T1000 (cell line): ENCODE measurements around the gene HOXC11.

ENCODE experiments used
- DNase-seq: peaks from one replicate; lab custom pipeline; 2025; ENCODE audit warnings: mixed read lengths; lab: John Stamatoyannopoulos, UW

HOXC11 gene

DNA sequence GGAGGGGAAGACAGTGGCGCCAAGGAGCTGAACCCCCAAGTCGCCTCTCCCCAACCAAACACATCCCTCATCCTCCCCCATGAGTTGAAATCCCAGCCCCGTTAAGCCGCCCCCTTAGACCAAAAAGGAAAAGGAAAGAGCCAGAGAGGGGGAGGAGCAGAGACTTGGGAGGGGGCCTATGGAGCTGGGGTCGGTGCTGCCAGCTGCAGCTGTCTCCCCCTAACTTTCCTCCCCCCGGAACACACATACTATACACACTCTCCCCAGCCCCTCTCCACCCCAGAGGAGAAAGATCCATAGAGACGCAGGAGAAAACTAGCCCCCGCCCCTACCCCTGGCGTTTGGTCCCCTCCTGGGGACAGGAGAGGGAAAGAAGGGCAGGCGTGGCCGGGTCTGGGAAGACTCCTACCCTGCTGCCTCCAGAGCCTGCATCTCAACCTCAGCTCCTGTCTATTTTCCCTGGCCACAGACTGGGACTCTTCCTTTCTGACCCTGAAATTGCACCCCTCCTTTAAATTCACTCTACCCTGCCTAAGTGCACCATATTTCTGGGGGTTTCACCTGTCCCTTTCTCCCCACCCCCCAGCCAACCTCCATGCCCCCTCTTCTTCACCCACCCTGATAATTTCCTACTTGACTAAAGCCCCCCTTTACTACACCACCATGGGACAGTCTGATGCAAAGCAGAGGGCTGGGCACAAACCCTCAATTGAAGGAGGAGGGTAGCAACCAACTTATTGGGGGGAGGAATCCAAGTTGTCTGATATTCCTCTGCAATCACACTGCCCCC lies 25.4 kb downstream of the HOXC11 start:
- DNase-seq, result no peak

DNA sequence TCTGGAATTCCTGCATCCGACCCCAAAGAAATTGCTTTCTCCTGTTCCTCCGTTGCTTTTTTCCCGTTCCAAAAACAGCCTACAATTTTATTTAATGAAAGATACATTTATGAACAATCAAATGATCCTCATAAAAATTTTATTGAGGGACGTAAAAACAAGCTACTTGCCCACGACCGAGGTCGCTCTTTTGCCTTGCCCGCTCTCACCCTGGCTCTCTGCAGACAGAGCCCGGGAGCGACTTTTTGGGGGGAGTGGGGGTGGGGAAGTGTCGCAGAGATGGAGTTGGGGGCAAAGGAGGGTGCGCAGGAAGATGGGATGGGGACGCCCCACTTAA lies 25.9 kb downstream of the HOXC11 start:
- DNase-seq, result no peak

DNA sequence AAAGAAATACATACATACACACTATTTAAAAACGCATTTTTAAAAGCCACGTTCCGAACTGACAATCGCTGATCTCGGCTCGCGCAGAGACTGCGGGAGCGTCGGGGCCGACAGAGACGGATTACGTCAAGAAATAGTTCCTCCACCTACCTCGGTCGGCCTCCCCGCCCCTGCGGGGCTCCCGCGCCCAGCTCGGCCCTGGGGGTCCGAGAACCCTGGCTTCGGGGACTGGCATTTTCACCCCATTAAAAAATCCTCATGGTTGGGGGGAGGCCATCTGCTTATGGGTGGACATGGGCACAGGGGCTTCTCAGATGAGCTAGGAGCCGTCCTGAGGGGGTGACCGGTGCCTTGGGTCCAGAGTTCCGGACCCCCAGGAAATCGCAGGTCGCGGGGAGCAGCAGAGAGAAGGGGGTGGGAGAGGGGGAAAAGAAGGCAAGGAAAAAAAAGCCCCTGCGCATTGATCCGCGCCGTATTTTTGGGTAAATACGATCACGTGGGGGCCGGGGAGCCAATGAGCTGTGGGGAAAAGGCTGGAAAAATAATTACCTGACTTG lies 26.7 kb downstream of the HOXC11 start:
- no peak for DNase-seq

DNA sequence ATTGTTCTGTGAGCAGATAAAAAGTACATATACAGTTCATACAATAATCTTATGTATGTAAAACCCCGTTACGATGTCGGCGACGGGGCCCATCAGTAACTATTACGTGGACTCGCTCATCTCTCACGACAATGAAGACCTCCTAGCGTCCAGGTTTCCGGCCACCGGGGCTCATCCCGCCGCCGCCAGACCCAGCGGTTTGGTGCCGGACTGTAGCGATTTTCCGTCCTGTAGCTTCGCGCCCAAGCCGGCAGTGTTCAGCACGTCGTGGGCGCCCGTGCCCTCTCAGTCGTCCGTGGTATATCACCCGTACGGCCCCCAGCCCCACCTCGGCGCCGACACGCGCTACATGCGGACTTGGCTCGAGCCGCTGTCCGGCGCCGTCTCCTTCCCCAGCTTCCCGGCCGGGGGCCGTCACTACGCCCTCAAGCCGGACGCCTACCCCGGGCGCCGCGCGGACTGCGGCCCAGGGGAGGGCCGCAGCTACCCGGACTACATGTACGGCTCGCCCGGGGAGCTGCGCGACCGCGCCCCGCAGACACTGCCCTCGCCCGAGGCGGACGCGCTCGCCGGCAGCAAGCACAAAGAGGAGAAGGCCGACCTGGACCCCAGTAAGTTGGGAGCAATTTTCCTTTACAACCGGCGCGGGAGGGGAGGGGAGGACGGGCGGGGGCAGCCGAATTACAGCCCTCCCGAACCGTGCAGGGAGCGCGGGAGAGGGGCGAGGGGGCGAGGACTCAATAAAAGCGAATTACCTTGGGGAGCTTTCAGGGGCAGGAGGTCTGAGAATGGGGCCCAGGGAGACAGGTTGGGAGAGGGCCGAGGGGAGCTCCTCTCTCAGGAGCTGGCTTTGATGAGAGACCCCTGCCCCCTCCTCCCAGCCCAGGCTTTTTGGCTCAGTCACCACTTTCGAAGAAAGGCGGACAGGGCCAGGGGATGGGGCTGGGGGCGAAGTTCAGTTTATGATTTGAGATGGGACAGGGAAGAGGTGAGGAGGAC lies 27.5 kb downstream of the HOXC11 start, which contains the start of gene HOXC9:
Gene HOXC9 (plus strand): TSS at position 46 of the 999 bp plus-strand sequence. CDS start 28 bp downstream, at position 74.
- no peak for DNase-seq

DNA sequence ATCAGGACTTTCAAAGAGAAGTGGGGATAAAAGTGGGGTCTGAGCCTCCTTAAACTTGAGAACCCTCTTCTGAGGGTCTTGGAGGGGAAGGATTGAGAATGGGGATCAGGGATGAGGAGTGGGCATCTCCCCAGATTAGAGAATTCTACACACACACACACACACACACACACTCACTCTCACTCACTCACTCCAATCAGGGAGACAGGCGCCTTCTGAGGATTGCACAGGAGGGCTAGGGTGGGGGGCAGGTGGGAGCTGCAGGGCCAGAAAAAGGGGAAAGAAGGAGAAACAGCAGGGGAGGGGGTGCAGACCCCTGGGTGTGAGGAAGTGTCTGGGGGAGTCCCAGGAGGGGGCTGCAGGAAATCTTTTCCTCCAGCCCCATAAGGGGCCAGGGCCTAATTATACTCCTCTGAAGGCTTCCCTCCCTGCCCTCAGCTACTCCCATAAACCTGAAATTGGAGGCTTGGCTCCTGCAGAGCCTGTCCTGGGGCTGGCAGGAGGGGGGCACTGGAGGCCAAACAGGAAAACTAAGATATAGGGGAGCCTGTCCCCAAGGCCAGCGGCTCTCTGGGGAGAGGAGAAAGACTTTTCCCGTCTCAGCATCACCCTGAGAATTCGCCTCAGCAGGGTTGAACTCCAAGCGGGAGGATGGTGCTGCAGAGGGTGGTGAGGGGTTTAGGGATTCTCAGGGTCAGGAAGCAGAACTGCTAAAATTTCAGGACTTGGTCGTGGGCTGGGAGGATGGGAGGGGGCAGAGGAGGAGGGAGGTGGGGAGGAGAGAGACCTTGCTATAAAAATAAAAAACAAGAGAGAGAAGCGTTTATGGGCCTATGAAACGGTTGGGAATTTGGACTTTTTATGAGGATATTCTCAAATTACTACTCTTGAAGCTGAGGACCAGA lies 28.6 kb downstream of the HOXC11 start:
- DNase-seq, result no peak

DNA sequence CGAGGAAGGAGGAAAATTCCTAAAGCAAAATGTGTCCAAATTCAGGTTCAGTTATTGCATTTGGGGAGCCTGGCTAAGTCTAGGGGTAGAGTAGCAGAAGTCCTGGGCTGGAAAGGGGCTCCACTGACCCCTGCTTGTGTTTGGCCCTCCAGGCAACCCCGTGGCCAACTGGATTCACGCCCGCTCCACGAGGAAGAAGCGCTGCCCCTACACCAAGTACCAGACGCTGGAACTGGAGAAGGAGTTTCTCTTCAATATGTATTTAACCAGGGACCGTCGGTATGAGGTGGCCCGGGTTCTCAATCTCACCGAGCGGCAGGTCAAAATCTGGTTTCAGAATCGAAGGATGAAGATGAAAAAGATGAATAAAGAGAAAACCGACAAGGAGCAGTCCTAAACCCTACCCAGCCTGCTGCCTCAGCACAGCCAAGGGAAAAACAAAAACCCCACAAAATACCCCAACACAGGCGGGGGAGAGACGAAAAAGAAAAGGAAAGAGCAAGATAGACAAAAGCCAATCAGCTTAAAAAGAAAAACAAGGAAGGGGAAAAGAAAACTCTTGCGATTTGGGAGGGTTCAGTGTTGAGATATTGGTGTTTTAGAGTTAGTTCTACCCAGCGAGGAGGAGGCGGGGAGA lies 29.5 kb downstream of the HOXC11 start:
- no peak for DNase-seq

DNA sequence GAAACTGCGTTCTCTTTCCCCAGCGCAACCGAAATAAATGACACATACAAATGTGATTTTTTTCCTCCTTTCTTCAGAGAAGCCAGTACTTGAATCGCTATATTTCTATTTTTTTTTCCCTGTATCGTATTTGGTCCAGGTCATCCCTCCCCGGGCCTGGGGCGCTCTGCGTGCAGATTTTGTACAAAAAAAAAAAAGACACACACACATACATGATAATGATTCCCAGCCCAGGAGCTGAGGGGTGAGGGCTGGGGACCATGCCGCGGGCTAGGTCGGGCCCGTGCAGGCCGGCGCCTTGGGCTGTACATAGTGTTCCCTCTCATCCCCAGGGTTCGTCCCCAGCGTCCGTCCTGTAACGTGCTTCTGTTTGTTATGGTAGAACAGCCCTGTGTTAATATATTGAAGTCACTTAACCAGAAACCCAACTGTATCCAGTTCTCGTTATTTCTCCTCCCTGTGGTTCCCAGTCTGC lies 30.0 kb downstream of the HOXC11 start:
- no peak for DNase-seq

DNA sequence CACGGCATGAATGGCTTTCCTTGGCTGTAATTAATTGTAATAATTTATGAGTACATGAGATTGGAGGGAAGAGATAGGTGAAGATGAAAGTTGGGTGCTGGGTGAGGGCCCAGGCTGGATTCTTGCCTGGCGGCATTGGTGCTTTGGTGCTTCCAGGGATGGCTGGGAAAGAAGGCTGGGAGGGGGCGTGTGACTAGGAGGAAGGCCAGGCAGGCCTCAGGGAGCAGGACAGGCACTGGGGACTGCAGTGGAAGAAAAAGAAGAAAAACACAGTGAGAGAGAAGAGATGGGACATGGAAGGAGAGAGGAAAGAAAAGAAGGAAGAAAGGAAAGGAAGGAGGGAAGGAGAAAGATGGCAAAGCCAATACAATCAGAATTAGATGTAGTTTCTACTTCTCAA lies 30.7 kb downstream of the HOXC11 start:
- no peak for DNase-seq

DNA sequence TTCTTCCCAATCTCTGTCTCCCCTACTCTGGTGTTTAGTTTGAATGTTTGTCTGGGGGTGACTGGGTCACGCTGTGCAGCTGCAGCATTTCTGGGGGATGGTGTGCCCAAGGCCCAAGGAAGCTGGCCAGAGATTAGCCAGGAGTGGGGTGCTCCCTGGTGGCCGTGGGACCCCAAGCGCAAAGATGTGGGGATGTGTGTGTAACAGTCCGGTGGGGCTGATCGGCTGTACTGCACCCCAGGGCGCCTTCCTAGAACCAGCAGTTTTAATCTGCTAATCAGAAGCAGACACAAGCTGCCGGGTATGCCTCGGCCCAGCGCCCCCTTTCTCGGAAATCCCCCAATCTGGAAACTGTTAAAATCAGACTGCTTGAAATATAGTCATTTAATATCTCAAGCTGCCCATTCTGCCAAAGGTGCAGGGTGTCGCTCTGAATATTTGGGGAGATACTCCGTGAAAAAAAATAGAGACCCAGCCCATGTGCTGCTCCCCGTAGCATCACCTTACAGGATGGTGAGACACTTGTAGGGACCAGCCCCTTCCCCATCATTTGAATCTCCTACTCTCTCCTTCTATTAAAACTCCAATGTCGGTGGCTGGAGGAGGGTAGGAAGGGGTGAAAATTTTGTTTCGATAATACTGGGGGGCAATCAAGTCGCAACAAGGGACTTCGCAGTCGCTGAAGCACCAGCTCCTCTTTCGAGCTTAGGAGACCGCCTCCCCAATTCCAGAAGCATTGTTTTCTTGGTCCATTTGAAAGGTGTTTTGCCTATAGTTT lies 31.3 kb downstream of the HOXC11 start:
- no peak for DNase-seq

DNA sequence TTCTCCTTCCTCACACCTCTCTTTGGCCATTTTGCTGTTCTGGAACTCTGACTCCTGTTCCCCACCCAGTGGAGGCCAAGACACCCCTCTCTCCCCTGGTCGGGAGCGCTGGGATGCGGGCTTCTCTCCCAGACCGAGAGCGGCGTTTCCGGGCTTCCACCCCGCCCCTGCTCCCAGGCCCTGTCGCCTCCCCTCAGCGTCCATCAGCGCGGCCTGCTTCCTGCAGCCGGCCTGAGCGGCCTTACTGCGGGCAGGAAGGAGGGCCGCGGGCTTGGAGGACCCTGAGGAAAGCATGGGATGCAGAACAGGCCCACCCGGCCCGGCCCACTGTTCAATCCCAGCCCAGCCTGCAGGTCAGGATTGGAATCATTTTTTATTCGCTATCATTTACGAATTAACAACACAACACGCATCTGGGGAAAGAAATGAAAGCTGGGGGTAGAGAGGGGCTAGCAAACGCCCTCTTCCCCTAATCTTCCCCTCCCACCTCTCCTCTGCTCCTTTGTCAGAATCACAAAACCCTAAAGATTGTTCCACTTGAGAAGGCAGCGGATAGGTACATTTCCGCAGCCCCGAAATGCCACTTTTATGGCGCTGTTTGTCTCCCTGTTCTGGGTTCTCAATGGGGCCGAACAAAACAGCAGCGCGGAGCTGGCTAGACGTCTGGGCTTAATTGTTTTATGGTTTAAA lies 32.1 kb downstream of the HOXC11 start:
- no peak for DNase-seq

DNA sequence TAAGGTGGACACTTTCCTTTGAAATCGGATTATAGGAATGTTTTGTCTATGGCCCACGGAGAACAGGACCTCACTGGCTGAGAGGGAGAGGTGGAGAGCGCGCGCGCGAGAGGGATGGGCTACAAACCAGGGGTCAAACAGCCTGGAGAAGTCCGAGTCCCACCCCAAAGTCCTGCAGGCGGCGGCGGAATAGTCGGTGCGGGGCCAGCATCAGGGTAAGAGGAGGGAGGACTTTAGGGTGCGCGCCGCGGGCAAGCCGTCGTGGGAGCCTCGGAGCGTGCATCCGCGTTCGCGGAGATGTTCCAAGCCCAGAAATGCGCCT lies 32.6 kb downstream of the HOXC11 start:
- DNase-seq, result no peak

DNA sequence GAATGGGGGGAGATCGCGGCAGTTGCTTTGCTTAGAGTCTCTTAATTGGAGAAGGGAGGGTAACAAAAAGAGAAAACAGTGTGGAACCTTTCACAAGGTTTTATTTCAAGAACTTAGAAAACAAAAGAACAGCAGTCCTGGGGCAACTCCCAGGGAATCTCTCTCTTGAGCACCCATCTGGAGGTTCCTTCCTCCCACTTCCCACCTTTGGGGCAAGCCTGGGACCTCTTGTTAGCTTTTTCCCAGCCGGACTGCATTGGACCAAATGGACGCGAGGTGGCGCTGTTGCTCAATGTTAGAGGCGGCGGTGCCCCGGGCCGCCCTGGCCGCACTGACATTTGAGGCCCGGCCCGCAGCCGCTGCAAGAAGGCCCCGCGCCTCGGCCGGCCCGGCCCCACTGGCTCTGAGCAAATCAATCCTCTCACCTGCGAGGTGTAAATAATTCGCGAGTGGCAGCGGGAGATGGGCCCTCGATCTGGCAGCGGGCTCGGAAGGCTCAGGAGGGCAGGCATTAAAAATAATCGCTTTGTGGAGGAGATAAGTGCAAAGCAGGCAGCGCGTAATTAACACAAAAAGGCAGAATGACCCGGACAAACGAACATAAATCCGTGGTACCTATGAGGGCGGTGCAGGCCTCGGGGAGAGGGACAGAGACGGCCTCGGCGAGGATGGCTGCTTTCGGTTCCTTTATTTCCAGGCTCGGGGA lies 33.1 kb downstream of the HOXC11 start:
- DNase-seq, result no peak

DNA sequence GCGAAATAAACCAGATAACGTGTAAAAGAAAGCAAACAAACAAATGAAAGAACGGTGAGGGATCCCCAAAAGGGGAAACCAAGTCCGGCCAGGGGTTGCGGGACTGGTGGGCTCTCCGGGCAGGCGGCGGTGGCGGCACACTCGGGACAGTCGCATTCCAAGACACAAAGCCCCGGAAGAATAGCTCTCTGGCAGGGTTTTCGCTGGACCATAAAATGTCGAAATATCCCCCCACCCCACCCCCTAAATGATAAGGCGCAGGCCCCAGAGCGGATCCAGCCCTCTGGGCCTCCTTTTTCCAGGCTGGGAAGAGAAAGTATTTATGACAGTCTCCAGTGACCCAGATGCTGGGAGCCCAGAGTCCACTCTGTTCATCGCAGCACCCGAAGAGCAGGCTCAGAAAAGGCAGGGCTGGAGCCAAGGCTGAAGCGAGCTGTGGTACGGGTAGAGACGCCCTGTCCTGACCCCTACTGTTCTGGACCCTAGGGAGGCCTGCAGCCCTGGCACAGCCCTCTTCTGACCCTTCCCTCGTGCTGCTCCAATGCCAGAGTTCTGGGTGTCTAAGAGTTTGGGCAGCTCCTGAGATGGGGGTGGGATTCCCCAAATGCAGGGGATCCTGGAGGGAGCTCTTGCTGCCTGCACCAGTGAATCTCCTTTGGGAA lies 33.8 kb downstream of the HOXC11 start:
- DNase-seq, result no peak

DNA sequence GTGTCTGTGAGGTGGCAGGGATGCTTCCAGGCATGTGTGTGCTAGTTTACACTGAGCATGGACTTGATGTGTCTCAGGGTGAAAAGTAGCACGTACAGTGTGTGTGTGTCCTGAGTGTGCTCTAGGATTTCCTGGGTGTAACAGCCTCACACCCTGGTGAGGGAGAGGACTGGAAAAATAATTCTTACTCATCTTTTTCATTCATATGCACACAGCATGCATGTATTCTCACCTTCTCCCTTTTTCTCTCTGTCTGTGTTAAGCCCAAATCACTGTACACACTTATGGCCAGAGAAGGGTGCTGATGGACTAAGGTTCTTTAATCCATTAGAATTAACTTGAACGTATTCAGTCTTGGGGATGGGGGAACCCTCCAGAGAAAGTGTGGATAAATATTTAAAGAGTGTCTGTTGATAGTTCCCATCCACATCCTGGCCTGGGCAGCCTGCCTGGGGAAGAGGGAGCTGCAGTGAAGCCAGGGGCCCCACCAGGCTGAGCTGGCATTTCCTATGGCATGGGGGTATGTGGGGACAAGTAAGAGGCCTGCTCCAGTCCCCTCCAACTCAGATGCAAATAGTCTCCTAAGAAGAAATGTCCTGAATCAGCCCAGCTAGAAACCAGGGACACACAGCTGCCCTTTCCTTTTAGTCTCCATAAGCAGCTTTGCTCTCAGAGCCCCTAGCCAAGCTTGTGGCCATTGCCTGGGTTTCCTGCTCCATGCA lies 34.8 kb downstream of the HOXC11 start:
- no peak for DNase-seq

DNA sequence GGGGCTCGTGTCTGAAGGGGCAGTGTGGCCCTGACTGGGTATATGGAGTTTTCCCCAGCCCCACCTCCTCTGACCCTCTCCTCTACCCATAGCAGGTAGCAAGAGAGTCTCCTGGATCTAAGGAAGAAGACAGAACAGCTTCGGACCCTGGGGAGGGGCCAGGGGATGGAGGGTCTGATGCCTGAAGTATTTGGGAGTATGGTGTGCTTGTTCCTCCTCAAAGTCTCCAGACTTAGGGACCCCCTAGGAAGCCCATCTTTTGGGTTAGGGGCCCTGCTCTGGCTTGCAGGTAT lies 35.3 kb downstream of the HOXC11 start:
- DNase-seq, result no peak

DNA sequence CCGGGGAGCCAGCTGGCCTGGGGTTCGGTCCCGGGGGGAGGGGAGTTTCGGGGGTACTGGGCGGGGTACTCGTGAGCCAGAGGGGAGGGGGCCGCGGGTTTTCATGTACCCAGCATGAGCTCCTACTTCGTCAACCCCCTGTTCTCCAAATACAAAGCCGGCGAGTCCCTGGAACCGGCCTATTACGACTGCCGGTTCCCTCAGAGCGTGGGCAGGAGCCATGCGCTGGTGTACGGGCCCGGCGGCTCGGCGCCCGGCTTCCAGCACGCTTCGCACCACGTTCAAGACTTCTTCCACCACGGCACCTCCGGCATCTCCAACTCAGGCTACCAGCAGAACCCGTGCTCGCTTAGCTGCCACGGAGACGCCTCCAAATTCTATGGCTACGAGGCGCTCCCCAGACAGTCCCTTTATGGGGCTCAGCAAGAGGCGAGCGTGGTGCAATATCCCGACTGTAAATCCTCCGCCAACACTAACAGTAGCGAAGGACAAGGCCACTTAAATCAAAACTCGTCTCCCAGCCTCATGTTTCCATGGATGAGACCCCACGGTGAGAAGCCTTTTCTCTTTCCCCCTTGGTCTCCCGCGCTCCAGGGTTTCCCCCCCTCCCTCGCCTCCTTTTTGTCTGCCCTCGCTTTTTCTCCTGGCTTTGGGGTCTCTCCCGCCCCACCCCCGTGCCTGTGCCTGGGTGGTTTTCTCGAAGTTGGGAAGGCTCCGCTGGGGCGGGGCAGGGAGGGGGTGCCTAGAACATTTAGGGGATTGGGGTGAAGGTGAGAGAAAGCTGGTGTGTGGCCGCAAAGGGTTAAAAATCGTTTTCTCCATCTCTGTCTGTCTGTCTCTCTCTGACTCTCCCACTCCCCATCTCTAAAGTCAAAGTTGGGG lies 36.5 kb downstream of the HOXC11 start:
- no peak for DNase-seq
